GM12892 (cell line): ENCODE data around the gene FASTK.
"Not testable (repeated sequence)": the region's sequence is repeated elsewhere in the genome, so short reads cannot be mapped to it uniquely, and the experiment has no call there.

ENCODE experiments used
- DNase-seq: peaks from one replicate; pipeline ENCODE4 v3.0.0; 2011; ENCODE audit not compliant: insufficient read length
- FAIRE-seq: peaks from 2 replicates; lab custom pipeline; 2011; peaks lifted over from hg19 to GRCh38; lab: Jason Lieb, UNC
- POLR2A ChIP-seq: IDR thresholded peaks from 2 replicates; pipeline ENCODE4 v1.6.1; 2011; ENCODE audit warnings: low read depth, low read length, control low read depth
- POLR2AphosphoS5 ChIP-seq: IDR thresholded peaks from 2 replicates; pipeline ENCODE4 v1.6.1; 2011; ENCODE audit warnings: low read depth, low read length, control low read depth
- TAF1 ChIP-seq: IDR thresholded peaks from 2 replicates; pipeline ENCODE4 v1.6.1; 2011; ENCODE audit warnings: low read depth, mild to moderate bottlenecking, control low read depth, low read length, borderline replicate concordance

FASTK gene

DNA sequence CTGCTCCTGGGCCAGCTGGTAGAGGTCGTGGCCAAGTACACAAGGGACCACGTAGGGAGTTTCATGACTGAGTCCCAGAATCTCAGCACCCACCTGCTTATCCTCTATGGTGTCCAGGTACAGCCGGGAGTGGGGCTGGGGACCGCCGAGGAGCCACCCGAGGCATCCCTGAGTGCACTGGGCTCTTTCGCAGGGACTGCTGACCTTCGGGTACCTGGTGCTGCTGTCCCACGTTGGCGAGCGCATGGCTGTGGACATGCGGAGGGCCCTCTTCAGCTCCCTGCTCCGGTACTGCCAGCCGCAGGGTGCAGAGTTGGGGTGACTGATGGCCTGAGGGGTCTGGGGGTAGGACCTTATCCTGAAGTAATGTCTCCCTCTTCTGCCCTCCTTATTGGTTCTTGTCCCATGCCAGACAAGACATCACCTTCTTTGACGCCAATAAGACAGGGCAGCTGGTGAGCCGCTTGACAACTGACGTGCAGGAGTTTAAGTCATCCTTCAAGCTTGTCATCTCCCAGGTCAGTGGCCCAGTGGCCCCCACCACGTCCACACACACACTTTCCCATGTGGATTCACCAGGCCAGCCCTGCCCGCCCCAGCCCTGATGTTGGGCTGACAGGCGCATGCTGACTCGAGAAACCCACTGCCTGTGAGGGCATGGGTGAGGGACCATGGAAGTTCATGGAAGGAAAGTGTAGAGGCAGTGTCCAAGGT, 46.1 kb downstream of the FASTK start:
- FAIRE-seq = no peak
- DNase-seq = no peak
- TF ChIP-seq TAF1 = no peak

DNA sequence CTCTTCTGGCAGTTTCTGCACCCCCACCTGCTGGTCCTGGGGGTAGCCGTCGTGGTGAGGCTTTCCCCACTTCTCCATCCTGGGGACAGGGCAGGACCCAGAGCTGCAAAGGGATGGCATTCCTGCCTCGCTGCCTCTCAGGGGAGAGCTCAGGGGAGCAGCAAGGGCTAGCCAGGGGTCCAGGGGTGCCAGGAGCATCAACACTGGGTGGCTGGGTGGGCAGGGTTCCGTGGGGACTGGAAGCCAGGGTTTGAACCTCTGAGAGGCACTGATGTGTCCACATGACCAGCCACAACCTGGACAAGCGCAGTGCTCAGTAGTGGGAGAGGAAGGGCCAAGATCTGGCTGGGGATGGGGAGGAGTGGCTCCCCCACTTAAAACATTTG, 46.8 kb downstream of the FASTK start:
- no peak for DNase-seq
- TF ChIP-seq TAF1 = no peak
- no peak for TF ChIP-seq POLR2AphosphoS5
- no peak for TF ChIP-seq POLR2A
- FAIRE-seq = no peak

DNA sequence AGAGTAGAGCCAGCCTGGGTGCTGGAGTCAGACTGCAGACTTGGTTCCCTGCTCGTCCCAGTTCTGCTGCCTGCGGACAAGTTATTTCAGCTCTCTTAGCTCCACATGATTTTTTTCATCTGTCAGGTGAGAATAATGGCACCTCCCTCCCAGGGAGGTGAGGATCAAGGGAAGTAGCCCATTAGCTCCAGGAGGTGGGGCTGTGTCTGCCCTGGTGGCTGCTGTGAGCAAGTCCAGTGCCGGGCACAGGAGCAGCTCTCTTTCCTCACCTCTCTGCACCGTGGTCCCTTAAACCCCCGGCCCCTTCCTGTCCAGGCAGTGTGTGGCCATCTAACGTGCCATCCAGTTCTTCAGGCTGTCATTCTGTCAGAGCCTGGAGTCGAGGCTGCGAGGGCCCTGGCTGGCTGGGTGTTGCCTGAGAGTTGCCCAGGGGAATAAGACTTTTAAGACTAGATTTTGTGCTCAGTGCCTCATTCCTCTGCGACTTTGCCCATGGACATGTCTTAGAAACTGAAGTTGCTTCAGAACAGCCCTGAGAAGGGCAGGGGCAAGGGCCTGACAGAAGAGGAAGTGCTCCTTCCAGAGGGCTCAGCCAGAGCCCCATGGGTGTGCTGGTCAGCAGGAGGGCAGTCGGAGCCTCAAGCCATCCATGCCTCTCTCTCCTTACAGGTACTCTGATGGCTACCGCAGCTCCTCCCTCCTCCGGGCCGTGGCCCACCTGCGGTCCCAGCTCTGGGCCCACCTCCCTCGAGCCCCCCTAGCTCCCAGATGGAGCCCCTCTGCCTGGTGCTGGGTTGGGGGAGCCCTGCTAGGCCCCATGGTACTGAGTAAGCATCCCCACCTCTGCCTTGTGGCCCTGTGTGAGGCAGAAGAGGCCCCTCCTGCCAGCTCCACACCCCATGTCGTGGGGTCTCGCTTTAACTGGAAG, 47.4 kb downstream of the FASTK start:
- DNase-seq (no peak), FAIRE-seq (no peak)
- no peak for TF ChIP-seq POLR2A
- TF ChIP-seq POLR2AphosphoS5 = no peak
- TF ChIP-seq TAF1 = no peak

DNA sequence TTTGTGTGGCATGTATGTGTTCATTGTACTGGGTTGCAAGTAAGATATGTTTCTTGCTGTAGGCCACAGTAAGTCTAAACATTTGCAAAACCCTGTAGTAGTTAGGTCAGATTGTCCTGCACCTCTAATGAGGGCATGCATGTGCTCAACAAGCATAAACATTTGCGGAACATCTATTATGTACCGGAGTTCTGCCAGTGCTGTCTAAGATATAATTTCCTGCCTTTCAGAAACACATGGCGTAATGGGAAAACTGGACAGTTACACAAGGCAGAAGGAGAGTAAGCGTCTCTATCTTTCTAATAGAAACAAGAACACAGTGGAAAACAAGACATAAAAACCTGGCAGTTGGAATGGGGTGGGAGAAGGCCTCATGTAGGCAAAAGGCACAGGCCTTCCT, 49.6 kb downstream of the FASTK start:
- DNase-seq (no peak), FAIRE-seq (no peak)
- no peak for TF ChIP-seq TAF1

DNA sequence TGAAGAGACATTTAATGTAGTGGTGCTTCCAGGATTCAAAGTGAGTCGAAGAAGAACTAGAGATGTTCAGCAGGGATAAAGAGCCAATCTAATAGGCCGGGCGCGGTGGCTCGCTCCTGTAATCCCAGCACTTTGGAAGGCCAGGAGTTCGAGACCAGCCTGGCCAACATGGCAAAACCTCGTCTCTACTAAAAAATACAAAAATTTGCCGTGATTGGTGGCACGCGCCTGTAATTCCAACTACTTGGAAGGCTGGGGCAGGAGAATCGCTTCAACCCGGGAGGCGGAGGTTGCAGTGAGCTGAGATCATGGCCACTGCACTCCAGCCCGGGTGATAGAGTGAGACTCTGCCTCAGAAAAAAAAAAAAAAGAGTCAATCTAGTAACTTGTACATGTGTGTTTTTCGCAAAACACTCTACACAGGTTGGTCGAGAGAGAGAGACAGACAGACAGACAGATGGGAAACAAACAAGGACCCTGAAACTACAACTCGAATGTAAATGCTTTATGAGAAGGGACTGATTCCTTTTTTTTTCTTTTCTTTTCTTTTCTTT, 51.6 kb downstream of the FASTK start:
- no peak for TF ChIP-seq TAF1
- no peak for TF ChIP-seq POLR2AphosphoS5
- no peak for TF ChIP-seq POLR2A
- FAIRE-seq (no peak), DNase-seq (no peak)

DNA sequence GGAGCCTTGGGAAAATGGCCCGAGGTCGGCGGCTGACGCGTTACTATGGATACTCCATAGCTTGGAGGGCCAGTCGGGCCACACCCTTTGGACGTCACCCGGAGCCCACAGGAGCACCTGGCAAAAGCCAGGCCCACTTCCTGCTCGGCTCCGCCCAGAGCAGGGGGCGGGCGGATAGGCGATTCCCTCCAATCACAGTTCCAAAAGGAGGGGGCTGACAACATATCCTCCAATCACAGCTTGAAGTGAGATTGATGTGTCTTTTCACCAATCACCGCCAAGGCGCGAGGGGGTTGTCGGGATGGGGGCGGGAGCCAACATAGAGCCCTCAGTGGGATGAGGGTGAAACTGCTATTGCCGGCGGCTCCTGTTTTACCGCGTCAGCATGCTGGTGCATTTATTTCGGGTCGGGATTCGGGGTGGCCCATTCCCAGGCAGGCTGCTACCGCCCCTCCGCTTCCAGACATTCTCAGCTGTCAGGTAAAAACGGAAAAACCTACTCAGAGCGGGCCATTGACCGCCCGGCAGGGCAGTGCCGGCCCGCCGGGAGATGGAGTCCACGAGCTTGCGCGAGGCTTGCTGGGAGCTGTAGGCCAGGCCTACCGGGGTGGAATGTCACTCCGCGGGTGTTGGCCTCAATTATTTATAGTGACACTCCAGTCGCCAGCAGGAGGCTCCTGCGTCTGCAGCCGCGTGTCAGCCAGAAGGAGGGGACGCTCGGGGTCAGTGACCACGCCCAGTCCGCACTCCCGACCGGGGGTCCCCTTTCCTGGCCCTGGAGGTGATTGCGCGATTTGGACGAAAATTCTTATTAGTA, 52.3 kb downstream of the FASTK start, which contains the start of gene ABCB8:
Gene ABCB8 (plus strand): TSS at position 320 of the 817 bp plus-strand sequence. CDS start 66 bp downstream, at position 386.
- DNase-seq = peak; percentile 100
- TF ChIP-seq TAF1 (no peak; the same call in 1 of the 2 replicates), POLR2A (peak; percentile 54; the same call in 1 of the 2 replicates)
- peak; percentile 95 for FAIRE-seq

DNA sequence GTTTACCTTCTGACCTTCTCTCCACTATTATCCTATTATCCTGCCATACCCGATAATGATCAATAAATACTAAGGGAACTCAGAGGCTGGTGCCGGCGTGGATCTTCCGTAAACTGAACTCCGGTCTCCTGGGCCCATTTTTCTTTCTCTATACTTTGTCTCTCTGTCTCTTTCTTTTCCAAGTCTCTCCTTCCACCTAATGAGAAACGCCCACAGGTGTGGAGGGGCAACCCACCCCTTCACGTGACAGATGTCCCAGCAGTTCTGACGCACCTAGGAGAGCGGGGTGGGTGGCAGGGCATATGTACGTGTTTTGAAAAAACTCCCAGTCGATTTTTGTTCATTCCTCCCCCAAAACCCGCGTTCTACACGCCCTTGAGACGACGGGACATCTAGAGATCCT, 52.9 kb downstream of the FASTK start:
- not testable (repeated sequence) for FAIRE-seq

DNA sequence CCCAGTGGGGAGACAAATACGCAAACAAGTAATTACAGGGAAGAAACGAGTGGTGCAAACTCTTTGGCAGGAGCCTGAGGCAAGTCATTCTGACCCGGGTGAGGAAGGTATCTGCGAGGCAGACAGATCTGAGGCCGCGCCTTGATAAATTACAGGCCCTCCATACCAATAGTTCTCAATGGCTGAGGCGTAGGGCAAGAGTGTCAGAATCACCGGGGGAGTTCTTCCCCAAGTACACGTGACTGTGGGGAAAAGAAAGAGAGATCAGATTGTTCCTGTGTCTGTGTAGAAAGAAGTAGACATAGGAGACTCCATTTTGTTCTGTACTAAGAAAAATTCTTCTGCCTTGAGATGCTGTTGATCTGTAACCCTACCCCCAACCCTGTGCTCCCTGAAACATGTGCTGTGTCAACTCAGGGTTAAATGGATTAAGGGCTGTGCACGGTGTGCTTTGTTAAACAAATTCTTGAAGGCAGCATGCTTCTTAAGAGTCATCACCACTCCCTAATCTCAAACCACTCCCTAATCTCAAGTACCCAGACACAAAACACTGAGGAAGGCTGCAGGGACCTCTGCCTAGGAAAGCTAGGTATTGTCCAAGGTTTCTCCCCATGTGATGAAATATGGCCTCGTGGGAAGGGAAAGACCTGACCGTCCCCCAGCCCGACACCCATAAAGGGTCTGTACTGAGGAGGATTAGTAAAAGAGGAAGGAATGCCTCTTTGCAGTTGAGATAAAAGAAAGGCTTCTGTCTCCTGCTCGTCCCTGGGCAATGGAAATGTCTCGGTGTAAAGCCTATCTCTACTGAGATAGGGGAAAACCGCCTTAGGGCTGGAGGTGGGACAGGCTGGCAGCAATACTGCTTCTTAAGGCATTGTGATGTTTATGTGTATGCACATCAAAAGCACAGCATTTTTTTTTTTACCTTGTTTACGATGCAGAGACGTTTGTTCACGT, 53.6 kb downstream of the FASTK start:
- DNase-seq, FAIRE-seq: not testable (repeated sequence)

More for the DNA sequence above, 52.9 kb downstream of the FASTK start:
- DNase-seq = not testable (repeated sequence)
